ENCODE measurements around the gene SLF2. TPM values are rescaled to one million over a fixed set of nuclear protein-coding genes. Genes with fewer than 3 reads are reported as not detected.
"Not testable (repeated sequence)": the region's sequence is repeated elsewhere in the genome, so short reads cannot be mapped to it uniquely, and the experiment has no call there.

SLF2 gene
- polyA plus RNA-seq, 6 donors from 2014 or later: 5.8 to 17.0 (median 10.7) TPM

- Mint-ChIP-seq H3K4me3 (peak overlapping the region in 1 of 8 donors; percentile 9), H3K27ac (no peak overlapping the region), H3K9me3 (no peaks in the 10 kb centered on the region), H3K4me1 (peaks cover 10 to 18% (median 14%) of the 10 kb centered on the region in 3 donors), H3K36me3 (peaks cover 0 to 8% of the 10 kb centered on the region in 2 donors), H3K27me3 (peaks cover 0 to 5% (median 0%) of the 10 kb centered on the region in 3 donors)
- ATAC-seq (ENCODE audit: low read depth in 2 of 2): no peak
- no peak for DNase-seq
Observed at GRCh38 chr10:100965820-100966219, 53.1 kb downstream of the SLF2 start.

DNA sequence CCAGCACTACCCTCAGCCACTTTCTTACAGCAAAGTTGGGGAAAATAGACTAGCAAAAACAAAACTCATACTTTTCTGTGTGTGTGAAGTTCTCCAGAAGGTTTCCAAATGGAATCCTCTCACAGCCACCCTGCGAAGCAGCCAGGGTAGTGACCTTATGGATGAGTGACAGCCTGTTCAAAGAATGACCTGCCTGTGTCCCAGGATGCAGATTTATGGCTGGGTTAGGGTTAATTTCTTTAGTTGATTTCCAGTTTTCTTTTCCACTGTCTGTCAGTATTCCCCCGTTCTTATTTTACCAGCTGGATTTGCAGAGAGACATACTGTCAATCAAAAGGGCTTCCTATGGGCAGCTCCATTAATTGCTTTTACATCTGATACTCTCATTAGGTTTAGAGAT lies 54.1 kb downstream of the SLF2 start:
- Mint-ChIP-seq H3K9me3 (no peaks in the 10 kb centered on the region), H3K36me3 (peaks cover 0 to 8% of the 10 kb centered on the region in 2 donors)

GRCh38 chr10:100967332-100967731 lies 54.6 kb downstream of the SLF2 start:
- H3K4me1 Mint-ChIP-seq: peaks cover 10 to 18% (median 16%) of the 10 kb centered on the region in 3 donors
- DNase-seq: no peak
- ATAC-seq (ENCODE audit: low read depth in 2 of 2): no peak
- peaks cover 0 to 5% (median 0%) of the 10 kb centered on the region in 3 donors for H3K27me3 Mint-ChIP-seq
- peaks cover 0 to 8% of the 10 kb centered on the region in 2 donors for H3K36me3 Mint-ChIP-seq
- H3K27ac Mint-ChIP-seq: no peak overlapping the region
- H3K4me3 Mint-ChIP-seq: no peak overlapping the region
- no peaks in the 10 kb centered on the region for H3K9me3 Mint-ChIP-seq

More for the DNA sequence above, 54.1 kb downstream of the SLF2 start:
- Mint-ChIP-seq H3K4me1 (peaks cover 10 to 18% (median 16%) of the 10 kb centered on the region in 3 donors), H3K27me3 (peaks cover 0 to 5% (median 0%) of the 10 kb centered on the region in 3 donors), H3K4me3 (peak overlapping the region in 1 of 8 donors; percentile 21), H3K27ac (no peak overlapping the region)
- ATAC-seq (ENCODE audit: low read depth in 2 of 2) (no peak), DNase-seq (no peak)

DNA sequence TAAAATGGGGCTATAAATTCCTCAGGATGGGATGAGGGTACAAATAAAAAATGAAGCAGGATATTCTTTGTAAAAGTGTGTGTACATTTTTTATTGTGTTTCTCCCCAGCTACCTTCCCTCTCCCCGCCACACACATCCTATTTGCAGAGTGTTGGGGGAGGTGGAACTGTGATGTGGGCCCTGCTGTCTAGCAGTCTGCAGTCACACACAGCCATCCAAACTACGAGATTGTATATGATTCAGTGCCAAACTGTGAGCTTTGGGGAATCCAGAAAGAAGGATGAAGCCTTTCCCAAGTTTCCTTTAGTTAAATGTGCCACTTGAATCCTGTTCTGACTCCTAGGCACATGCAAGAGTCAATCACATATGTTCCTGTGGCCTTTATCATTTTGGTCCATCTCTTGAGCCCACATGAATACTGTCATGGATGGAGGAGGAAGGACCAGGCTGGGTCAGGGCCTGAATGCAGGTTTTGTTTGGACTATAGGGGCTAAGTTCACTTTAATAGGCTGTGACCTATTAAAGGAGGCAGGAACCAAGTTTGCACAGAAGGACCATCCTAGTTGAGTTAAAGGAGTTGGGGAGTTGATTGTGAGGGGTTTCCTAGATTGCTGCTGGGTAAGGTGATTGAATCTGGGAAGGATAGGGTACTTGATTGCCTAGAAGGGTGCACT lies 55.4 kb downstream of the SLF2 start:
- Mint-ChIP-seq H3K9me3 (peaks cover 0 to 2% (median 0%) of the 10 kb centered on the region in 7 donors), H3K4me1 (peaks cover 10 to 18% (median 16%) of the 10 kb centered on the region in 3 donors), H3K4me3 (peak overlapping the region; percentile 40 to 84 (median 75)), H3K36me3 (no peaks in the 10 kb centered on the region), H3K27me3 (peaks cover 0 to 5% (median 0%) of the 10 kb centered on the region in 3 donors), H3K27ac (peak overlapping the region in 2 of 6 donors; percentile 60 to 81)
- no peak for DNase-seq
- ATAC-seq (ENCODE audit: low read depth in 2 of 2): no peak

DNA sequence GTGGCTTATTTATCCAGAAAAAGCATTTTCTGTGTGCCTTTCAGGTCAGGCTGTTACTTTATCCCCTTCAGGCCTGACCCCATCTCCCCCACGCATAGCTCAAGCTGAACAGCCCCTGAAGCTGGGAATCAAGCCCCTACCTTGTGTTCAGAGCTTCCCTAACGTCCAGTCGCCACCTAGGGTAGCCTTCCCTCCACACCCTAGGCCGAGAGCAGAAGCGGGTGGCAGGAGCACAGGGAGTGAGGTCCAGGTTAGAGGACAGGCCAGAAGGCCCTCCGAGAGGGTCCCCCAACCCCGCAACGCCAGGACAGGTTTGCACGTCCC lies 56.1 kb downstream of the SLF2 start:
- Mint-ChIP-seq H3K36me3 (no peaks in the 10 kb centered on the region), H3K4me1 (peaks cover 10 to 18% (median 16%) of the 10 kb centered on the region in 3 donors), H3K9me3 (peaks cover 0 to 2% (median 0%) of the 10 kb centered on the region in 7 donors), H3K27ac (peak overlapping the region in 1 of 6 donors; percentile 60), H3K4me3 (peak overlapping the region in 7 of 8 donors; percentile 40 to 84 (median 76)), H3K27me3 (peaks cover 0 to 5% (median 0%) of the 10 kb centered on the region in 3 donors)
- DNase-seq (no peak), ATAC-seq (ENCODE audit: low read depth in 2 of 2) (peak in 1 of 2 donors; percentile 2)

DNA sequence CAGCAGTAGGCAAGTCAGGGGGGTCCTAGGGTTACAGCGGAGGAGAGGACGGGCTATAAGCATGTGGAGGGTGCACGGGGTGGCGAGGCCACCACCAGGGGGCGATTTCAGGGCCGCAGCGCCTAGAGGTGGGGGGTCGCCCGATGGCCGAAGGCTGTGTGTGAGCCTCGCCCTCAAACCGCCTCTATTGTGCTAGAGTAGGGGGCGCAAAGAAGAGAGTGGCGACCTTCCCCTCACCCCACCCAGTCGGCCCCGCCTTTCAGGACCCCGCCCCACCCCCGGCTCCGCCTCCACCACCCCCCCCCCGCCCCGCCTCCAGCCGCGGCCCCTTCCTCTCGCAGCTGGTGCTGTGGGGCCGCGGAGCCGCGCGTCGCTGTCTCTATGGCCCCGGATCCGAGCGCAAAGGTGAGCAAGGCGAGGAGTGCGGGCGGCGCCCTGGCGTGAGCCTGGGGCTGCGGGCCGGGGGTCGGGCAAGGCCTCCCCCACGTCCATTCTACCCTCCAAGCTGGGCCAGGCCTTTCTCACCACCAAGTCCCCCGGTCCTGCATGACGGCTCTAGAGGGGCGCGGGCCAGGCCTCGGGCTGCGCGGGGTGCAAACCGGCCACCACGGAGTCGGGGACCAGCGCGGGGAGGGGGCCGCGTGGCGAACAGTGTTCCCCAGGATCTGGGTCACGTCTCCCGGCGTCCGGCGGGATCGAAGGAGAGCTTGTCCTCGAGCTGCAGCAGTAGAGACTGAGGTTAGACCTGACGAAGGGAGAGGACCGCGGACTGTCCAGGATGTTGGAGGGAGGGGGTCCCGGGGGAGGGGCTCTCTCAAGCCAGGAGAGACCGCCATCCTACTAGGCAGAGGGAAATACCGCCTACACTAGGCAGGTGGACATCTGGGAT lies 56.7 kb downstream of the SLF2 start, which contains the start of gene SEMA4G:
SEMA4G (plus strand) TSS at position 318 of the 889 bp plus-strand sequence. CDS start 3,409 bp downstream, outside the sequence.
- DNase-seq: peak; percentile 57
- H3K4me1 Mint-ChIP-seq: peaks cover 10 to 18% (median 16%) of the 10 kb centered on the region in 3 donors
- peak within 1 kb of the TSS; percentile 62 to 87 (median 76) for H3K4me3 Mint-ChIP-seq
- no peaks in the 10 kb centered on the region for H3K36me3 Mint-ChIP-seq
- H3K27me3 Mint-ChIP-seq: peaks cover 0 to 5% (median 0%) of the 10 kb centered on the region in 3 donors
- peaks cover 0 to 2% (median 0%) of the 10 kb centered on the region in 7 donors for H3K9me3 Mint-ChIP-seq
- peak; percentile 85 to 88 for ATAC-seq (ENCODE audit: low read depth in 2 of 2)
- H3K27ac Mint-ChIP-seq: peak within 1 kb of the TSS in 2 of 6 donors; percentile 60 to 81

GRCh38 chr10:100970076-100970913 lies 57.5 kb downstream of the SLF2 start:
- DNase-seq (peak; percentile 29), ATAC-seq (ENCODE audit: low read depth in 2 of 2) (peak; percentile 29 to 40)
- Mint-ChIP-seq H3K4me1 (peaks cover 10 to 18% (median 16%) of the 10 kb centered on the region in 3 donors), H3K27me3 (peaks cover 0 to 5% (median 0%) of the 10 kb centered on the region in 3 donors), H3K9me3 (peaks cover 0 to 2% (median 0%) of the 10 kb centered on the region in 7 donors), H3K27ac (peak overlapping the region in 1 of 6 donors; percentile 54), H3K4me3 (peak overlapping the region; percentile 61 to 87 (median 76)), H3K36me3 (no peaks in the 10 kb centered on the region)

DNA sequence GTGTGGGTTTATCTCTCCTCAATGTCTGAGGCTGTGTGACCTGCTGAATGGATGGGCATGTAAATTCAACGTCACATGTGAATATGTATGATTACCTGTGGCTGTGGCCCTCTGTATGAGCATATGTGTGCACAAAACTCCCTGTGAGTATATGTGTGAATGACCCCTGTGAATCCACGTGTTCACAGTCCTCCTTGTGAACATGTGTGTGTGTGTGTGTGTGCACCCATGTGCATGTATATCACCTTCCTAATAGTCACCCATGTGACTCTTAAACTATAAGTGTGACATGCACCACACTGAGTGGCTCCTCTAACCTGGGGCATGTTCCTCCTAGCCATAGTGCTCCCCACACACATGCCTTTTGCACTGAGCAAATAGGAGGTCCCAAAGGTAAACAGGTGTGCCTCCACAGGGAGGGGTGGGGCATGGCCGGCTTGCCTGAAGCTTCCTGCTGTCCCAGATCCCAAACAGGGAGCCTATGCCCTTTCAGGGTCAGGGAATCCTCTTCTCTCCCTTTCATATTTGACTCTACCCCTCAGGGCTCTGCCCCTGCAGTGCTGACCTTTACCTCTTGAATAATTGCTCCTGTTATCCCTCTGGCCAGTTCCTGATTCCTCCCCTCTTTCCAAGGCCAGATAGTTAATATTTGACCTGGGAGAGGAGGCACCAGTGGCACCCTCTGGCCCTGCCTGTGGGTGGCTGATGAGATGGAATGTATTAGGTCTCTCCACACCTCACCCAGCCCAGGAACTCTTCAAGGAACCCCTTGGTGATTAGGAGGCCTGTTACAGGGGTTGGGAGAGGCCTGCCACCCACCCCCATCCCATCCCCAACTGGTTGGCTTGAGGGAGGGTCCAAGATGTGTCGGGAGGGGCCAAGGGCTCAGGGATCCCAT lies 58.4 kb downstream of the SLF2 start:
- H3K36me3 Mint-ChIP-seq: no peaks in the 10 kb centered on the region
- peaks cover 0 to 2% (median 0%) of the 10 kb centered on the region in 7 donors for H3K9me3 Mint-ChIP-seq
- H3K27ac Mint-ChIP-seq: no peak overlapping the region
- DNase-seq: no peak
- H3K4me1 Mint-ChIP-seq: peaks cover 10 to 18% (median 16%) of the 10 kb centered on the region in 3 donors
- ATAC-seq (ENCODE audit: low read depth in 2 of 2): no peak
- peaks cover 0 to 5% (median 0%) of the 10 kb centered on the region in 3 donors for H3K27me3 Mint-ChIP-seq
- H3K4me3 Mint-ChIP-seq: peak overlapping the region in 5 of 8 donors; percentile 16 to 84 (median 63)

- H3K36me3 Mint-ChIP-seq: no peaks in the 10 kb centered on the region
- H3K9me3 Mint-ChIP-seq: peaks cover 0 to 2% (median 0%) of the 10 kb centered on the region in 7 donors
- H3K4me3 Mint-ChIP-seq: peak overlapping the region in 1 of 8 donors; percentile 9
- peak overlapping the region in 2 of 6 donors; percentile 33 to 37 for H3K27ac Mint-ChIP-seq
- peaks cover 0 to 5% (median 0%) of the 10 kb centered on the region in 3 donors for H3K27me3 Mint-ChIP-seq
- DNase-seq (no peak), ATAC-seq (ENCODE audit: low read depth in 2 of 2) (no peak)
- peaks cover 10 to 23% (median 16%) of the 10 kb centered on the region in 3 donors for H3K4me1 Mint-ChIP-seq
Observed at GRCh38 chr10:100972115-100972903, 59.5 kb downstream of the SLF2 start.

- peak overlapping the region in 1 of 6 donors; percentile 37 for H3K27ac Mint-ChIP-seq
- H3K36me3 Mint-ChIP-seq: no peaks in the 10 kb centered on the region
- H3K4me1 Mint-ChIP-seq: peaks cover 10 to 23% (median 16%) of the 10 kb centered on the region in 3 donors
- peak overlapping the region in 1 of 8 donors; percentile 9 for H3K4me3 Mint-ChIP-seq
- ATAC-seq (ENCODE audit: low read depth in 2 of 2) (no peak), DNase-seq (no peak)
- H3K27me3 Mint-ChIP-seq: no peaks in the 10 kb centered on the region
- peaks cover 0 to 2% (median 0%) of the 10 kb centered on the region in 7 donors for H3K9me3 Mint-ChIP-seq
Observed at GRCh38 chr10:100972904-100973535, 60.3 kb downstream of the SLF2 start.

DNA sequence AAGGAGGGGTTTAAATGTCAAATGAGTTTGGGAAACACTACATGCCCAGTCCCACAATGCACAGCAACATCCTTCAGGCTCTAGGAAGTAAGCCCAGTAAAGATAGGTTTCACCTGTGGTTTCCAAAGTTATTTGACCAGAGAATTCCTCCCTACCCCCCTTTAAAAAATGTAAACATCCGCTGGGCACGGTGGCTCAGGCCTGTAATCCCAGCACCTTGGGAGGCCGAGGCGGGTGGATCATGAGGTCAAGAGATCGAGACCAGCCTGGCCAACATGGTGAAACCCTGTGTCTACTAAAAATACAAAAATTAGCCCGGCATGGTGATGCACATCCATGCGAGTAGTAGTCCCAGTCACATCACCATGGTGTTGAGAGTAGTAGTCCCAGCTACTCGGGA lies 62.6 kb downstream of the SLF2 start:
- H3K36me3 Mint-ChIP-seq; ATAC-seq (ENCODE audit: low read depth in 2 of 2); H3K27ac Mint-ChIP-seq; H3K9me3 Mint-ChIP-seq; H3K4me1 Mint-ChIP-seq; H3K4me3 Mint-ChIP-seq; H3K27me3 Mint-ChIP-seq; DNase-seq: not testable (repeated sequence)
